Stimulated activated CD4-positive, alpha-beta T cell treated with anti-CD3 and anti-CD28 coated beads, TNF-alpha, amount 100 ng/mL, for 1 hour (primary cell): Measurements from ENCODE around the gene NPSR1.
"Not testable (repeated sequence)": the region's sequence is repeated elsewhere in the genome, so short reads cannot be mapped to it uniquely, and the experiment has no call there.

Source experiments
- DNase-seq, 3 donors: peaks; one replicate each; pipeline ENCODE4 v3.0.0-alpha.2; 2020; ENCODE audit warnings: low read depth in 3 of 3, low spot score in 1 of 3

The NPSR1 gene, protein sequence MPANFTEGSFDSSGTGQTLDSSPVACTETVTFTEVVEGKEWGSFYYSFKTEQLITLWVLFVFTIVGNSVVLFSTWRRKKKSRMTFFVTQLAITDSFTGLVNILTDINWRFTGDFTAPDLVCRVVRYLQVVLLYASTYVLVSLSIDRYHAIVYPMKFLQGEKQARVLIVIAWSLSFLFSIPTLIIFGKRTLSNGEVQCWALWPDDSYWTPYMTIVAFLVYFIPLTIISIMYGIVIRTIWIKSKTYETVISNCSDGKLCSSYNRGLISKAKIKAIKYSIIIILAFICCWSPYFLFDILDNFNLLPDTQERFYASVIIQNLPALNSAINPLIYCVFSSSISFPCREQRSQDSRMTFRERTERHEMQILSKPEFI

DNA sequence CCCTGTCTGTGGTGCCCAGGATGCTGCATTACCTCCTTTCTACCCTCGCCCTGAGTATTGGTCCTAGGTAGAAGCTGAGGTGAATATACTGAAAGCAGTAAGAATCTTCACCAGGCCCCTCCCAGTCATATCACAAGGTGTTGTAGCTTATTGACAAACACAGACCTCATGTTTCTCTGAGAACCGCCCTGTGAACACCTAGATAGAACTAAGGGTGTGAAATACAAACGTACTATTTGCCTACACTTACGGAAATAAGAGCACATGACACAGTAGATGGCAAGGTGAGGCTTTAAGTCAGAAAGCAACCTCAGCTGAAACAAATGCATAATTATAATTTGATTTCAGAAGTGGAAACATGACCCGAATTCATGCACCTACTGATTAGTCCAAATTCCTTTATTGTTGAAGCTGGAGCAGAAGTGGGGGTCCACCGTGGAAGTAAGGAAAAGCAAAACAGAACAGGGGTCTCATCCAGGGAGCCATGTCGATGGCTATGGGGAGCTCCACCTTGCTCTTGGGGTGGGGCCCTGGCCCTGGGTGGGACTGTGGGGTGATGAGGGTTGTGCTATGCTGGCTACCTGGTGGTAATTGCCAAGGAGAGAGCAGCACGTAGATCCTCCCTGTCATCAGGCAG is at the start of gene NPSR1:
NPSR1 (plus strand) TSS at position 587 of the 637 bp plus-strand sequence. CDS start 195 bp downstream, outside the sequence.
- DNase-seq = no peak

DNA sequence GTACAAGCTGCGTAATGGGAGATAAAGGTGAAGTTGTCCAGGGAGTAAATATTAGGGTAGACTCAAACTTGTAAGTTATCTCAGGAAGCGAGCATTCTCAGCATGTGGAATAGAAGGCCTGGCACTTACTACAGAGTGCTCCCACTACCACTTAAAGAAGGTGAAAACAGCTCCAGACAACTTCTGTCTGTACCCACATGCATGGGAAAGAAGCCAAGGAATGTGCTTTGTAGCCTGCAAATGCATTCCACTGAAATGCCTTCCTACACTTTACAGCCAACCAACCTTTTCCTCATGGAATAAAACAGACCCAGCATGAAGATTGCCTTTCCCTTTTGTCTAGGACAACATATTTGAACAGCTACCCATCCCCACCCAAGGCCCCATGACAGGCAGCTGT is 45.4 kb upstream of the NPSR1 start:
- DNase-seq = no peak

DNA sequence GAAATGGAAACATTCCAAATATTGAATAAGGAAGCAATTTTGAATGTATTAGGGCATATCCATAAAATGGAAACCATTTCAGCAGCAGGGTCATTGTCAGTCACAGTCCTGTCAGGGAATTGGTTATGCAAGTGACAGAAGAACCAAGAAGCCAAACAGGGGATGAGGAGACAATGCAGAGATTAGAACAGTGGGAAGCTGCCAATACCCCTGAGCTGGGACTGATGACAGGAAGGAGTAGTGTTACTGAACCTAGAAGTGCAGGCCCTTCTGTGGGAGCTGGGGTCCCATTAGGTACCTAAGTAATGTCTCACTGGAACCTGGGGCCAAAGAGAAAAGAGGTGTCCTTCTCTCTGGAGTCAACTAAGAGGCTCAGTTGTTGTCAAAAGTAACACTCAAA is 37.6 kb upstream of the NPSR1 start:
- no peak for DNase-seq

DNA sequence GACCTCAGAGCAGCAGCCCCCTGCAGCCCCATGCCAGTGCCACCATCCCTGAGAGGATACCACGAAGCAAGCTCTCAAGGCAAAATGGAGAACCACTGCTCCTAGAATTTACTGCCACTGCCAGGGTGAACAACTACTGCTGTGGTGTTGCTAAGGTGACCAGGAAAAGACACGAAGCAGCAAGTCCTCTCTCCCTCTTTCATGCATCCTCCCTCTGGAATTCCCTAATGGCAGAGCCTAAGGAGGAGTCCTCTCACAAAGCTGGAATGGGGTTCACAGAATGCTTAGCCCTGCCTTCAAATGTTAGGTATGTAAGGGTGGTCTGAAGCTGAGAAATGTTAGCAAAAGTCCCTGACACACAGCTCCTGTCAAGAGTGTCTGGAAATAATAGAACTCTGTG is 35.8 kb upstream of the NPSR1 start:
- no peak for DNase-seq

DNA sequence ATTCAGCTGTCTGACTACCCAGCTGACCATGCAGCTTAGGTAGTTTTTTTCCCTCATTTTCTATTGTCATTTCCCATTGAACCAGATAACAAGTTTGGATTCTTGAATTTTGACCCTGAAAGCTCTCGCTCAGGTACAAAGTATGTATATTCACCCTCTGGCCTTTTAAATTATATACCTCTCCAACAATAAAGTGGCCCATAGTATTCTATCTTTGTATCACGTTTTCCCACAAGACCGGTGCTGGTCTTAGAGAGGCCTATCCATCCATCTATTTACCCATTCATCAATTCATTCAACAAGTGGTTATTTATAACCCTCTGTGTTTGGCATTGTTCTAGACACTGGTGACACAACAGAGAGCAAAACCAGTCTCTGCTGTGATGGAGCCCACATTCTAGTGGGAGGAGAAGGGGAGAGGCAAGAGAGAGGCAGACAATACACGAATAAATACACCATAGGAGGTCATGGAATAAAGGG is 35.2 kb upstream of the NPSR1 start:
- no peak for DNase-seq

DNA sequence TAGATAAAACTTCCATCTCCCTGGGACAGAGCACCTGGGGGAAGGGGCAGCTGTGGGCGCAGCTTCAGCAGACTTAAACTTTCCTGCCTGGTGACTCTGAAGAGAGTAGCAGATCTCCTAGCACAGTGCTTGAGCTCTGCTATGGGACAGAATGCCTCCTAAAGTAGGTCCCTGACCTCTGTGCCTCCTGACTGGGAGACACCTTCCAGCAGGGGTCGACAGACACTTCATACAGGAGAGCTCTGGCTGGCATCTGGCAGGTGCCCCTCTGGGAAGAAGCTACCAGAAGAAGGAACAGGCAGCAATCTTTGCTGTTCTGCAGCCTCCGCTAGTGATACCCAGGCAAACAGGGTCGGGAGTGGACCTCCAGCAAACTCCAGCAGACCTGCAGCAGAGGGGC is 29.4 kb upstream of the NPSR1 start:
- not testable (repeated sequence) for DNase-seq

DNA sequence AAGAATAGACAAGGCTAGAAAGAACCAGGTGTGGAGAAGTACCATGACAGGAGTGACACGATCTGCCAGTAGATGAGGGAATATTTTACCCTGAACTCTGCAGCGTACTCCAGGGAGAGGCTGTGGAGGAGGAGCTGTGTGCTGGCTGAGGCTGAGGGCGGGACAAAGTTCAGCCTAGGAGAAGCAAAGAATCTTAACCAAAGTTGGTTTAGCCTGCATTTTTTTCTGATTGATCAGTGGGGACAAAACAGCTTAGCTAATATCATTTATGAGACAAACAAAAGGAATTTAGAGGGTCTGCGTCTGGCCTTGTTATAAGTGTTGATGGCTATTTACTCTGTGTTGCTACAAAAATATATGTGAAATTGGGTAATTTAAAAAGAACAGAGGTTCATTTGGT is 5.2 kb upstream of the NPSR1 start:
- no peak for DNase-seq

DNA sequence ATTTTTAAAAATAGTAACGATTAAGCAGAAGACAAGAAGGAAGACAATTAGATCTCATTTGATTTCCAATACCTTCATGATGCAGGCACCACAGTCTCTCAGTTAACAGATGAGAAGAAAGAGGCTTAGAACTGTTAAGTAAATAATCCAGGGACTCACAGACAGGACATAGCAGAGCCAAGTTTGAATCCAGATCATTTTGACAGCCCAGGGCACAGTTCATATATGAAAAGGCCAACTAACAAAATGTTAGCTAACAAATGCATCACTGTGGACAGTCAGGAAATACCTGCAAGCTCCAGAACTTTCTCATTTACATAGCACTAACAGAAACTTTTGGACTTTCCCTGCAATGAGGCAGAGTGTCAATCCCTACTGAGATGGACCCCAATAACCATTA is 4.2 kb upstream of the NPSR1 start:
- DNase-seq = no peak

DNA sequence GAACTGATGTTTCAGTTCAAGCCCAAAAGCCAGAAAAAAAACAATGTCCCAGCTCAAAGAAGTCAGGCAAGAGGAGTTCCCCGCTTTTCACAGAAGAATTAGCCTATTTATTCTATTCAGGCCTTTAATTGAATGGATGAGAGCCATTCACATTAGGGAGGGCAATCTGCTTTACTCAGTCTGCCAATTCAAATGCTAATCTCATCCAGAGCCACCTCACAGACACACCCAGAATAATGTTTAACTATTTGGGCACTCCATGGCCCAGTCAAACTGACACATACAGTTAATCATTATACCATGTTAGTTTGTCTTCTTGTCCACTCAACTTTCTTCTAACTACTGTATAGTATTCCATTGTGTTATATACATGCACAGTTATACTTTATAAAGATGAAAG is 2.6 kb upstream of the NPSR1 start:
- DNase-seq = no peak

DNA sequence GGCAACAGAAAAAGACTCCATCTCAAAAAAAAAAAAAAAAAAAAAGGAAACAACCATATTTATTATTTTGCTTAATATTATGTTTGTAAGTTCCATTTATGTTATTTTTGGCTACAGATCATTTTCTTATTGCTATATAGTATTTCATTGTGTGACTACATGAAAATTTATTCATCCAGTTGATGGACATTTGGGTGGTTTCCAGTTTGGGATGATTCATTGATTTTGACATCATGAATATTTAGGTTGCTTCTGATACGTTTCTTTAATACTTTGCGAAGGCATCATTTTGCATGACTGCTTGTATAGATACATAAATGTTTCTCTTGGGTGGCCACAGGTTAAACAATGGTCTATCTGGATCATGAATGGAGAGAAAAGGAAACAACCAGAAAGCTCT is 2.0 kb upstream of the NPSR1 start:
- no peak for DNase-seq

DNA sequence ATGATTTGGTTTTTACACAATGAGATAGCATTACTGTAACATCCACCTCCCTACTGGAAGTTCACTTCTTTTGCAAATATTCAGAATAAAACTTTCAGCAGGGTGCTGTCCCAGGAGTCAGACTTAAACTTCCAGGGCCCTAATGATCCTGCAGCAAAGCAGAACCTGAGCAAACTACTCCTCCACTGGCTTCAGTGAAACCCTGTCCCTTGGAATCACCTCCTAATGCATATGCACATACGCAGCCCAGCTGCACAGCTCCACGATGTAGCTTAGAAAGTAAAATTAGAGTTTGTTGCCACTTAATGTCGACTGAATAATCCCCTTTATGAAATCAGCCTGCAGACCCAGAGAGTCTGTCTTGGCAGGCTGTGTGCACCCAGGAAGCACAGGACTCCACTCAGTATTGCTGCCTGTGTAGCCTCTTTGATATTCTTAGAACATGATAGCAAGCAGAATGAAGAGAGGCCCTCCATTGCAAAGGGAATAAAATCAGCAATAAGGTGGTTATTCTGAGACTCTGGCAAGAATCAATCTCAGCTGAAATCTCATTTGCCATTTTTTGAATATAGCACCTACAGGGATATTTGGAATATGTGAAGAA is 1.6 kb downstream of the NPSR1 start:
- DNase-seq = no peak

DNA sequence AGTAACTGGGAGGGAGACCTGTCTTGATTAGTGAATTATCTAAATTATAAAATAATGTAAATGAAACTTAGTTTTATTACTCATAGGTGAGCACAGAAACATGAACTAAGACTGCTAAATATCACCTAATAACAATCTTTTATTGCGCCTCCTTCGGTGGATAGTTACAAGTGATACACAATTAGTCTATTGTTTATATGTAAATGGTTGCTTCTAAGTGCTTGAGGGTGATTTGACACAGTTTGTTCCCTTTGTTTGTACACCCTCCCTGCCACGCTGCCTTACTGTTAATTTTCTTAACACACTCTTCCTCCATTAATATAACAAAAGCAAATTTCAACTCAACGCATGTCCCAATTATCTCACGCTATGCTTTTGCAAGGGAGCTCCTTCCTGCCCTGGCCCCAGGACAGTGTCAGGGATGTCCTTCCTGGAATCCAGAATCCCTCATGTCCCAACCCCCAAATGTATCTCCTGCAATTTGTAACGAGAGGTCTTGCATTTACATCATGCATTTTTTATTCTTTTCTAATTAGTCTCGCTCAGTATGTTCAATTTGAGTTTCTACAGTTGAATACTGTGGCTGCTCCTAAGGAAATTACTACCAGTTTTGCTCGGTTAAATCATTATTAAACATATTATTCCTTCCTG is 4.2 kb downstream of the NPSR1 start:
- no peak for DNase-seq

DNA sequence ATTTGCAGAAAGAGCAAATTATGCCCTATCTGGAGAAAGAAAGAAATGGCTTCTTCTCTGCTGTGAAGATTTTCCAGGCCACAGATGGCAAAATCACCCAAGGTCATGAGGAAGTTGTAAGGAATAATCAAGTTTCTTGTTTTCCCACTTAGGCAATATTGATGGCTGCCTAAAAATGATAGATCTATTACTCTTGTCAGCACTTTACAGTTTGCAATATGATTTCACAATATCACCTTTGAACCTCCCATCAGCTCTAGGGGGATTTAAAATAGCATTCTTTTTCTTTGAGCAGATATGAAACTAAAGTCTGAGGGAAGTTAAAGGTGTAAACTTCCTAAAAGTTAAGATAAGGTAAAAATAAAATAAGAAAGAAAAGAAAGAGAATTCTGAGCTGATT is 6.7 kb downstream of the NPSR1 start:
- DNase-seq = no peak

DNA sequence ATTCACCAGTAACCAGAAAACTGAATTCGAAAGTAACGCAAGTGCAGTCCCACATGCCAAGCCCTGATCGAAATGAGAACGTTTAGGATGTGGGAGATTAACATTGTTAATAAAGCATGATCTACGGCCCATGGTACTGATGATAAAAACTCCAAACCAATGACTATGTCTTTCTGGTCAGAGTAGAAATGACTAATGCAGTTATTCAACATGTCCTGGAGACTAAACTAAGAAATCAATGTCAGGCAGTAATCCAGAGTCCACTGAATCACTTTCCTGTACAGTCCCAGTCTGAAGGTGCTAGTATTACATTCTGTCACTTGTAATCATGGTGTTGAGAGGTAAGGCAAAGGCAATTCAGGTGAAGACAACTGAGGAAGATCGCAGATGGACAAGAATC is 14.4 kb downstream of the NPSR1 start:
- DNase-seq = no peak

DNA sequence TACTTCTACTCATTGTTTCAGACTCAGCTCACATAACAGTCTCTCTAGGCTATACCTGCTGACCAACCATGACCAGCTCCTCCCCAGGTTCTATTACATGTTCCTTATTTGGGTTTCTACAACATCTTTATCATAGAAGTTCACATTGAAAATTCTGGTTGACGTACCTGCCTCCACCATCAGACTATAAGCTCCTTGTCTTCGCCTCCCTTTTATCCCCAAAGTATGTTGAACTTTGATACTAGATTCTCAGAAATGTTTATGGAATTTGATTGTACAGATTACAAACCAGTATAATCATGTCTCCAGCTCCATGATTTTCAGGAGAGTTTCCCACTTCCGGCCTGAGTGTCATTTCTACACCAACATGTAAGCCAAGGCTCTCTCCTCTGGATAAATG is 15.0 kb downstream of the NPSR1 start:
- no peak for DNase-seq

DNA sequence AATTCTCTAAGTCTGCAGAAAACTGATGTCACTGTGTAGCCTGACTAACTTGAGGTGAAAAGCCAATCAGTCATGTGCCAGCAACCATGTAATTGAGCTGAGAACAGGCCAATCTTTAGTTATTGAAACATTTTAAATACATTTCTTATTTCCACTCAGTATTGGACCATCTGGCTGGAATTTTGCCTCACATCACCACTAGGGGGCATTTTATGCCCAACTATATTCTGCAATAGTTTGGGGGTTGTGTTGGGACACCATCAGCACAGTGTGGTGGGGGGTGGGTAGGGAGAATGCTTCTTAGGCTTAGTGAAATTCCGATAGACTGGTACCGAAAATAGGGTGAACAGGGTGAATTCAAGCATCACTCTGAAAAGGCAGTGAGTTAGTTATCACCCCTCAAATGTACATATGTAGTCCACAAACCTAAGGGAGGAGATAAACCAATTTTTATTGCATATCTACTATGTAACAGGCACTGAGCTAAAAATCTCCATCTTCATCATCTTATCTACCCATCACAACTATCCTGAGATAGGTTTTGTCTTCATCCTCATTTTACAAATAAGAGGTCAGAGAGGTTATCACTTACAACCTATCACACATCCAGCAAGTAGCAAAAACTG is 17.8 kb downstream of the NPSR1 start:
- DNase-seq = no peak

DNA sequence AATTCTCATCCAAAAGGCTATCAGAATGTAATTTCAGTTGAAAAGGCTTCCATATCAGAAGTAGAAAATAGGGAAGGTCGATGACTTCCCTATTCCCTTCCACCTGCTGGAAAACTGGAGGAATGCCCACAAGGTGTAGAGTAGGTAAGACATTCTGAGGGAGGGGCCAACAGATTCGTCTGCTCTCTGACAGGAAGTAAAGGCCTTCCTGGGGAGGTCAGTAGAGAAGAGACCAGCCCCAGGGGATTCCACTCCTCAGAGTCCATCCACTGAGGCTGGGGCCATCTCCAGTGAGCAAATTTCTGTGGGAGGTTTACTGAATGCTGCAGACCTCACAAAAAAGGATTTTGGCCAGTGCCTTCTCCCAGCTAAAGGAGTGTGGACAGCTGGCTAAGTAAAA is 19.5 kb downstream of the NPSR1 start:
- DNase-seq = no peak

DNA sequence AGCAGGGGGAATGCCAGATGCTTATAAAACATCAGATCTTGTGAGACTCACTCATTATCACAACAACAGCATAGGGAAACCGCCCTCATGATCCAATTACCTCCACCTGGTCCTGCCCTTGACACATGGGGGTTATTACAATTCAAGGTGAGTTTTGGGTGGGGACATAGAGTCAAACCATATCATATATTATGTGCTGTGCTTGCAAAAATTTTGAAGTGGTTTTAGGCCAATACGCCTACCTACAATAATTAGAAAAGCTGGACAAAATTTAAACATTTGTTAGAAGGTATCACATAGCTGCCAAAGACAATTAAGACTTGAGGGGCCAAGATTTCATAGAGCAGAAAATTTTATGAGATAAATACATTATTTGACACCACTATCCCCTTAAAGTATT is 29.5 kb downstream of the NPSR1 start:
- no peak for DNase-seq

DNA sequence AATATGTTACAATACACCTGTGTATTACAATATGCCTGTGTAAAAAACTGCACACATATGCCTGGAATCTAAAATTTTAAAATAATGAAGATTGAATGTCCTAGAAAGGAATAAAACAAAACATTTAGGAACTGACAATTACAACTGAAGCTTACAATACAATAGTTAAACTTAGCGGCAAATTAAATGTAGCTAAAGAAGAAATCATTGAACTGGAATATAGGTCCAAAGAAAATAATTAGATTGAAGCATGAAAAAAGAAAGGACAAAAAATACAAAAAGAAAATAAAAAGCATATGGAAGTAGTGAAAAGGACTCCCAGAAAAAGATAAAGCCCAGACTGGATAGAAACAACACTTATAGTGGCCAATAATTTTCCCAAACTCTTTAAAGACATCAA is 38.4 kb downstream of the NPSR1 start:
- no peak for DNase-seq

DNA sequence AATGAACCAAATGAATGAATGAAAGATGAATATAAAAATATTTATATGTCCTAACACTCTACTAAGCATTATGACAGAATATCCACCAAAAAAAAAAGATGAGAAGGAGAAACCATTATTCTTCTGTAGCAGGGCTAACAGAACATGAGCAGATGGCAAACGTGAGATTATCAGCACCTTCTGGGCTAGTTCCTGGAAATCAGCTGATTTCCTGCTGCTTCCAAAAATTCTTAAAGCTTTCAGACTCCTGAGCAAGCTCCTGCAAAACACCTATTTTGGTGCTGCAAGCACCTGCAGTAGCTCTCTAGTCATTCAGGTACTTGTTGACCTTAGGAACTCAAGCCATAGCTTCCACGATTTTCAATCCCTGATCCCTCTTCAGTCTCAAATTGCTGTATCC is 51.8 kb downstream of the NPSR1 start:
- no peak for DNase-seq

DNA sequence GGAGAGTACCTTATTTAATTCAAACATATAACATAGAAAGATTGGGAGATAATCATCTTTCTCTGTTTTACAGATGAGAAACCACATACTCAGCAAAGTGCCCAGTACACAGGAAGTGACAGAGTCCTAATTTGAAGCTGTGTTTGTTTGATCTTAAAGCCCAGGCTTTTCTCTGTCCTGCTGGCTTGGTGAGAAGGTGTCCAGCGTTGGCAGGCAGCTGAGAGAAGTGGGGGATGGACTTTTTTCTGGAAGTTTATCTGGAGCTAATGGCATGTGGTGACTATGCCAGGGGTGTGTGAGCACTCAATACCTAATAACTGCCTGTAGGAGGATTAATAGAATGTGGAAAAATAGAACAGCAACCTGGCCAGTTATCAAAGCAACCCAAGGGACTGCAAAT is 60.8 kb downstream of the NPSR1 start:
- DNase-seq = no peak
